Measurements from ENCODE around the gene DLG5.

Gene DLG5

GRCh38 chr10:77889277-77889903 lies 37.2 kb downstream of the DLG5 start:
- DNase-seq = no peak

- DNase-seq = no peak
These were observed 38.2 kb downstream of the DLG5 start for GRCh38 chr10:77888356-77888703.

GRCh38 chr10:77887631-77888355 lies 38.8 kb downstream of the DLG5 start:
- DNase-seq = no peak

GRCh38 chr10:77886795-77887355 lies 39.7 kb downstream of the DLG5 start:
- DNase-seq = no peak

- DNase-seq = no peak
These were observed 42.4 kb downstream of the DLG5 start for GRCh38 chr10:77884181-77884580.

GRCh38 chr10:77881636-77882035 lies 44.9 kb downstream of the DLG5 start:
- DNase-seq = no peak

GRCh38 chr10:77881222-77881621 lies 45.3 kb downstream of the DLG5 start:
- no peak for DNase-seq

GRCh38 chr10:77879710-77880109 lies 46.8 kb downstream of the DLG5 start:
- DNase-seq = no peak

GRCh38 chr10:77879065-77879464 lies 47.5 kb downstream of the DLG5 start:
- DNase-seq = no peak

- DNase-seq = peak in 3 of 5 donors; percentile 4 to 16 (median 10)
These were observed 48.9 kb downstream of the DLG5 start for GRCh38 chr10:77877441-77878344.

- DNase-seq = no peak
These were observed 50.8 kb downstream of the DLG5 start for GRCh38 chr10:77875730-77876129.

- DNase-seq = no peak
These were observed 51.7 kb downstream of the DLG5 start for GRCh38 chr10:77874872-77875271.

- DNase-seq = peak in 2 of 5 donors; percentile 3 to 64
These were observed 52.8 kb downstream of the DLG5 start for GRCh38 chr10:77873536-77874380.

GRCh38 chr10:77872947-77873535 lies 53.5 kb downstream of the DLG5 start:
- no peak for DNase-seq

- DNase-seq = no peak
These were observed 54.2 kb downstream of the DLG5 start for GRCh38 chr10:77872151-77872946.

GRCh38 chr10:77869626-77870420 lies 56.7 kb downstream of the DLG5 start:
- no peak for DNase-seq

- DNase-seq = no peak
These were observed 58.0 kb downstream of the DLG5 start for GRCh38 chr10:77868523-77868922.

GRCh38 chr10:77867124-77867719 lies 59.3 kb downstream of the DLG5 start:
- no peak for DNase-seq

GRCh38 chr10:77866598-77866997 lies 60.0 kb downstream of the DLG5 start:
- no peak for DNase-seq

Measured in T-helper 1 cell (primary cell).